HEK293 (cell line): ENCODE measurements around the gene DGKH.

Experiments used
- MEIS1 ChIP-seq: sonication (generic); formaldehyde crosslinking; IDR thresholded peaks from 2 replicates; pipeline ENCODE4 v1.8.1; 2022; ENCODE audit warnings: missing genetic modification reagents, mild to moderate bottlenecking, borderline replicate concordance
- PBX3 ChIP-seq: sonication (generic); formaldehyde crosslinking; IDR thresholded peaks from 2 replicates; pipeline ENCODE4 v1.8.1; 2022; ENCODE audit warnings: mild to moderate bottlenecking, moderate library complexity, missing genetic modification reagents
- ZBTB7A ChIP-seq: fragments of 450-650 bp; formaldehyde crosslinking; IDR thresholded peaks from 2 replicates; pipeline ENCODE4 v1.5.1; 2016; ENCODE audit warnings: low read depth, missing biosample characterization, missing genetic modification characterization
- ZNF140 ChIP-seq: fragments of 450-650 bp; formaldehyde crosslinking; IDR thresholded peaks from 2 replicates; pipeline ENCODE4 v1.5.1; 2016; ENCODE audit warnings: missing biosample characterization, missing genetic modification characterization
- ZNF2 ChIP-seq: fragments of 450-650 bp; formaldehyde crosslinking; IDR thresholded peaks from 2 replicates; pipeline ENCODE4 v1.5.1; 2016; ENCODE audit warnings: missing biosample characterization, missing genetic modification characterization
- ZNF223 ChIP-seq: fragments of 450-650 bp; formaldehyde crosslinking; IDR thresholded peaks from 2 replicates; pipeline ENCODE4 v1.5.1; 2016; ENCODE audit warnings: missing biosample characterization, missing genetic modification characterization
- ZNF23 ChIP-seq: fragments of 450-650 bp; formaldehyde crosslinking; IDR thresholded peaks from 2 replicates; pipeline ENCODE4 v1.5.1; 2016; ENCODE audit warnings: missing biosample characterization, missing genetic modification characterization, borderline replicate concordance
- ZNF530 ChIP-seq: fragments of 450-650 bp; formaldehyde crosslinking; IDR thresholded peaks from 2 replicates; pipeline ENCODE4 v1.5.1; 2016; ENCODE audit warnings: low read depth, missing biosample characterization, missing genetic modification characterization
- ZNF548 ChIP-seq: fragments of 450-650 bp; formaldehyde crosslinking; IDR thresholded peaks from 2 replicates; pipeline ENCODE4 v1.5.1; 2016; ENCODE audit warnings: missing biosample characterization, missing genetic modification characterization
- ZNF549 ChIP-seq: fragments of 450-650 bp; IDR thresholded peaks from 2 replicates; pipeline ENCODE4 v1.5.1; 2018; ENCODE audit warnings: missing biosample characterization, missing genetic modification characterization, mild to moderate bottlenecking, inconsistent platforms, moderate library complexity
- TF ChIP-seq, protein P1 (sequence below): IDR thresholded peaks from 2 replicates; pipeline ENCODE4 v1.6.1; 2011; ENCODE audit warnings: mild to moderate bottlenecking, low read depth, low read length, borderline replicate concordance
- TF ChIP-seq, protein P2 (sequence below): fragments of 450-650 bp; formaldehyde crosslinking; IDR thresholded peaks from 2 replicates; pipeline ENCODE4 v1.5.1; 2016; ENCODE audit warnings: missing biosample characterization, missing genetic modification characterization
- TF ChIP-seq, protein P3 (sequence below): fragments of 450-650 bp; formaldehyde crosslinking; IDR thresholded peaks from 2 replicates; pipeline ENCODE4 v1.5.1; 2016; ENCODE audit warnings: missing biosample characterization, missing genetic modification characterization, borderline replicate concordance

- TF ChIP-seq, protein P1, sequence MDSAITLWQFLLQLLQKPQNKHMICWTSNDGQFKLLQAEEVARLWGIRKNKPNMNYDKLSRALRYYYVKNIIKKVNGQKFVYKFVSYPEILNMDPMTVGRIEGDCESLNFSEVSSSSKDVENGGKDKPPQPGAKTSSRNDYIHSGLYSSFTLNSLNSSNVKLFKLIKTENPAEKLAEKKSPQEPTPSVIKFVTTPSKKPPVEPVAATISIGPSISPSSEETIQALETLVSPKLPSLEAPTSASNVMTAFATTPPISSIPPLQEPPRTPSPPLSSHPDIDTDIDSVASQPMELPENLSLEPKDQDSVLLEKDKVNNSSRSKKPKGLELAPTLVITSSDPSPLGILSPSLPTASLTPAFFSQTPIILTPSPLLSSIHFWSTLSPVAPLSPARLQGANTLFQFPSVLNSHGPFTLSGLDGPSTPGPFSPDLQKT: no peak
- TF ChIP-seq MEIS1 (CRISPR knock-in tag) (no peak), ZNF549 (tag by site-specific recombination) (no peak), PBX3 (CRISPR knock-in tag) (no peak), ZNF530 (tag by site-specific recombination) (no peak), ZNF23 (tag by site-specific recombination) (no peak), ZNF140 (tag by site-specific recombination) (no peak), ZNF223 (tag by site-specific recombination) (no peak), ZNF548 (tag by site-specific recombination) (no peak), ZBTB7A (tag by site-specific recombination) (no peak), ZNF2 (no peak)
- TF ChIP-seq, protein P2, sequence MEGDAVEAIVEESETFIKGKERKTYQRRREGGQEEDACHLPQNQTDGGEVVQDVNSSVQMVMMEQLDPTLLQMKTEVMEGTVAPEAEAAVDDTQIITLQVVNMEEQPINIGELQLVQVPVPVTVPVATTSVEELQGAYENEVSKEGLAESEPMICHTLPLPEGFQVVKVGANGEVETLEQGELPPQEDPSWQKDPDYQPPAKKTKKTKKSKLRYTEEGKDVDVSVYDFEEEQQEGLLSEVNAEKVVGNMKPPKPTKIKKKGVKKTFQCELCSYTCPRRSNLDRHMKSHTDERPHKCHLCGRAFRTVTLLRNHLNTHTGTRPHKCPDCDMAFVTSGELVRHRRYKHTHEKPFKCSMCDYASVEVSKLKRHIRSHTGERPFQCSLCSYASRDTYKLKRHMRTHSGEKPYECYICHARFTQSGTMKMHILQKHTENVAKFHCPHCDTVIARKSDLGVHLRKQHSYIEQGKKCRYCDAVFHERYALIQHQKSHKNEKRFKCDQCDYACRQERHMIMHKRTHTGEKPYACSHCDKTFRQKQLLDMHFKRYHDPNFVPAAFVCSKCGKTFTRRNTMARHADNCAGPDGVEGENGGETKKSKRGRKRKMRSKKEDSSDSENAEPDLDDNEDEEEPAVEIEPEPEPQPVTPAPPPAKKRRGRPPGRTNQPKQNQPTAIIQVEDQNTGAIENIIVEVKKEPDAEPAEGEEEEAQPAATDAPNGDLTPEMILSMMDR (tag by site-specific recombination): no peak
- TF ChIP-seq, protein P3, sequence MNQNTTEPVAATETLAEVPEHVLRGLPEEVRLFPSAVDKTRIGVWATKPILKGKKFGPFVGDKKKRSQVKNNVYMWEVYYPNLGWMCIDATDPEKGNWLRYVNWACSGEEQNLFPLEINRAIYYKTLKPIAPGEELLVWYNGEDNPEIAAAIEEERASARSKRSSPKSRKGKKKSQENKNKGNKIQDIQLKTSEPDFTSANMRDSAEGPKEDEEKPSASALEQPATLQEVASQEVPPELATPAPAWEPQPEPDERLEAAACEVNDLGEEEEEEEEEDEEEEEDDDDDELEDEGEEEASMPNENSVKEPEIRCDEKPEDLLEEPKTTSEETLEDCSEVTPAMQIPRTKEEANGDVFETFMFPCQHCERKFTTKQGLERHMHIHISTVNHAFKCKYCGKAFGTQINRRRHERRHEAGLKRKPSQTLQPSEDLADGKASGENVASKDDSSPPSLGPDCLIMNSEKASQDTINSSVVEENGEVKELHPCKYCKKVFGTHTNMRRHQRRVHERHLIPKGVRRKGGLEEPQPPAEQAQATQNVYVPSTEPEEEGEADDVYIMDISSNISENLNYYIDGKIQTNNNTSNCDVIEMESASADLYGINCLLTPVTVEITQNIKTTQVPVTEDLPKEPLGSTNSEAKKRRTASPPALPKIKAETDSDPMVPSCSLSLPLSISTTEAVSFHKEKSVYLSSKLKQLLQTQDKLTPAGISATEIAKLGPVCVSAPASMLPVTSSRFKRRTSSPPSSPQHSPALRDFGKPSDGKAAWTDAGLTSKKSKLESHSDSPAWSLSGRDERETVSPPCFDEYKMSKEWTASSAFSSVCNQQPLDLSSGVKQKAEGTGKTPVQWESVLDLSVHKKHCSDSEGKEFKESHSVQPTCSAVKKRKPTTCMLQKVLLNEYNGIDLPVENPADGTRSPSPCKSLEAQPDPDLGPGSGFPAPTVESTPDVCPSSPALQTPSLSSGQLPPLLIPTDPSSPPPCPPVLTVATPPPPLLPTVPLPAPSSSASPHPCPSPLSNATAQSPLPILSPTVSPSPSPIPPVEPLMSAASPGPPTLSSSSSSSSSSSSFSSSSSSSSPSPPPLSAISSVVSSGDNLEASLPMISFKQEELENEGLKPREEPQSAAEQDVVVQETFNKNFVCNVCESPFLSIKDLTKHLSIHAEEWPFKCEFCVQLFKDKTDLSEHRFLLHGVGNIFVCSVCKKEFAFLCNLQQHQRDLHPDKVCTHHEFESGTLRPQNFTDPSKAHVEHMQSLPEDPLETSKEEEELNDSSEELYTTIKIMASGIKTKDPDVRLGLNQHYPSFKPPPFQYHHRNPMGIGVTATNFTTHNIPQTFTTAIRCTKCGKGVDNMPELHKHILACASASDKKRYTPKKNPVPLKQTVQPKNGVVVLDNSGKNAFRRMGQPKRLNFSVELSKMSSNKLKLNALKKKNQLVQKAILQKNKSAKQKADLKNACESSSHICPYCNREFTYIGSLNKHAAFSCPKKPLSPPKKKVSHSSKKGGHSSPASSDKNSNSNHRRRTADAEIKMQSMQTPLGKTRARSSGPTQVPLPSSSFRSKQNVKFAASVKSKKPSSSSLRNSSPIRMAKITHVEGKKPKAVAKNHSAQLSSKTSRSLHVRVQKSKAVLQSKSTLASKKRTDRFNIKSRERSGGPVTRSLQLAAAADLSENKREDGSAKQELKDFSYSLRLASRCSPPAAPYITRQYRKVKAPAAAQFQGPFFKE (tag by site-specific recombination): no peak
Observed at GRCh38 chr13:42007844-42008243, 40.6 kb upstream of the DGKH start.
